ENCODE results near the gene TBC1D5.

TBC1D5 gene

GRCh38 chr3:17466028-17466427, 276.4 kb downstream of the TBC1D5 start:
- H3K4me3 ChIP-seq (ENCODE audit: control insufficient read depth, low read depth, low read length) = no peak overlapping the region
- no peak for DNase-seq (ENCODE audit: low read depth)
- TF ChIP-seq CTCF (IDR thresholded peaks at IDR 0.05; ENCODE audit: control insufficient read depth, insufficient read depth, low read depth, low read length, missing control alignments) = no peak

GRCh38 chr3:17459470-17459993, 282.9 kb downstream of the TBC1D5 start:
- H3K4me3 ChIP-seq (ENCODE audit: control insufficient read depth, low read depth, low read length) = no peak overlapping the region
- no peak for TF ChIP-seq CTCF (IDR thresholded peaks at IDR 0.05; ENCODE audit: control insufficient read depth, insufficient read depth, low read depth, low read length, missing control alignments)
- DNase-seq (ENCODE audit: low read depth) = no peak

GRCh38 chr3:17456650-17457049, 285.8 kb downstream of the TBC1D5 start:
- no peak overlapping the region for H3K4me3 ChIP-seq (ENCODE audit: control insufficient read depth, low read depth, low read length)
- no peak for TF ChIP-seq CTCF (IDR thresholded peaks at IDR 0.05; ENCODE audit: control insufficient read depth, insufficient read depth, low read depth, low read length, missing control alignments)
- DNase-seq (ENCODE audit: low read depth) = no peak

GRCh38 chr3:17456046-17456445, 286.4 kb downstream of the TBC1D5 start:
- no peak for DNase-seq (ENCODE audit: low read depth)
- H3K4me3 ChIP-seq (ENCODE audit: control insufficient read depth, low read depth, low read length) = no peak overlapping the region
- no peak for TF ChIP-seq CTCF (IDR thresholded peaks at IDR 0.05; ENCODE audit: control insufficient read depth, insufficient read depth, low read depth, low read length, missing control alignments)

DNA sequence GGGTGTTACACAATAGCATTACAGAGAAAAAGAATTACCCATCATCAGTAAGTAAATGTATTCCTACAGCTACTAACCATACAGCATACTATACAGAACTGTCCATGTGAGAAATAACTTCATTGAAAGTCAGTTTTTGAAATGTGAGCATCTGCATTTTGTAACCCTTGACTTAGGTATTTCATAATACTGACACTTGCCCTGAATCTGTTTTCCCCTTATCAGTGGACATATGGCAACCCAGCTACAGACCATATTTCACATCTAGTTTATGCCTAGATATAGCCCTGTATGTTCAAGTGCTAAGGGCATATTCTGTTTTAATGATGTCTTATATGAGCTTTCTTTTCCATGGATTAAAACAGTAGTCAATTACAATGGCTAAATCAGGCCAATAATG, 297.6 kb downstream of the TBC1D5 start:
- no peak for TF ChIP-seq CTCF (IDR thresholded peaks at IDR 0.05; ENCODE audit: control insufficient read depth, insufficient read depth, low read depth, low read length, missing control alignments)
- H3K4me3 ChIP-seq (ENCODE audit: control insufficient read depth, low read depth, low read length) = no peak overlapping the region
- no peak for DNase-seq (ENCODE audit: low read depth)

DNA sequence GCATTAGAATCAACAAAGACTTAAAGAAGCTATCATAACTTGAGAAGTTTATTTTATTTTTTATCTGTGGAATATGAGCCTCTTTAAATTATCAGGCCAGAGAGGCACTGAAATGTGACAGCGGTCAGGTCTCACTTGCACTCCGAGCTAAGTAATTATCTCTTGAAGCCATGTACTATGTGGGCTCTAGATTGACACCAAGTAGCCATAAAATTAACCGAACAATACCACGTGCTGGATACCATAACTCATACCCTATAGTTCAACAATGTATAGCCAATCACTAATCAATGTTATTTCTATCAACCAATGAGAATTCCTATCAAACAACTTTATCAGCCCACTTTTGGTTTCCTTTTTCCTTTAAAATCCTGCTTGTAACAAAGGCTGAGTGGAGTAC, 299.3 kb downstream of the TBC1D5 start:
- no peak overlapping the region for H3K4me3 ChIP-seq (ENCODE audit: control insufficient read depth, low read depth, low read length)
- DNase-seq (ENCODE audit: low read depth) = no peak
- no peak for TF ChIP-seq CTCF (IDR thresholded peaks at IDR 0.05; ENCODE audit: control insufficient read depth, insufficient read depth, low read depth, low read length, missing control alignments)

Data from AG09309 (cell line).